IMR-90 (cell line): ENCODE measurements around the gene GALNT3. TPM values are rescaled to one million over a fixed set of nuclear protein-coding genes. Genes with fewer than 3 reads are reported as not detected.

Experiments
- ATAC-seq: fragments of 200-7000 bp; cut with Tn5 transposase; 2 replicates; pipeline ENCODE4 v1.9.1; 2020; ENCODE audit warnings: low read depth, mild to moderate bottlenecking, moderate library complexity
- BruUV-seq: library from RNA; stranded (reverse); fragments of 400-500 nt; replicated peaks from 2 replicates; lab custom pipeline; 2021; lab: Mats Ljungman, UMichigan
- CTCF ChIA-PET: fragments of 300-600 bp; formaldehyde crosslinking; extraction: SDS; loops from one replicate; lab custom pipeline; 2021; ENCODE audit warnings: antibody characterized with exemption; lab: Yijun Ruan, JAX
- POLR2A ChIA-PET: fragments of 300-600 bp; sonication (Branson Sonifier 250); formaldehyde crosslinking; loops from one replicate; lab custom pipeline; 2022; ENCODE audit warnings: antibody characterized with exemption; ENCODE audit not compliant: unreplicated experiment; lab: Charles Lee
- DNase-seq: peaks from one replicate; pipeline ENCODE4 v3.0.0; 2013
- H2AFZ ChIP-seq: replicated peaks from 2 replicates; pipeline ENCODE3; 2013; ENCODE audit warnings: low read length, mild to moderate bottlenecking; ENCODE audit not compliant: poor library complexity
- H2AK5ac ChIP-seq: 2 replicates; pipeline ENCODE4 v1.6.1; 2013; ENCODE audit warnings: low read depth, low read length, inconsistent platforms
- H2AK9ac ChIP-seq: replicated peaks from 2 replicates; pipeline ENCODE3; 2013; ENCODE audit warnings: mild to moderate bottlenecking, low read depth, low read length, moderate library complexity; ENCODE audit not compliant: poor library complexity
- H2BK120ac ChIP-seq: 2 replicates; pipeline ENCODE4 v1.6.1; 2013; ENCODE audit warnings: low read depth, low read length, inconsistent platforms
- H2BK15ac ChIP-seq: 3 replicates; pipeline ENCODE4 v1.6.1; 2013; ENCODE audit warnings: low read depth, low read length, inconsistent platforms
- H2BK20ac ChIP-seq: 2 replicates; pipeline ENCODE4 v1.6.1; 2013; ENCODE audit warnings: low read depth, mild to moderate bottlenecking, inconsistent platforms, low read length, moderate library complexity
- H2BK5ac ChIP-seq: 2 replicates; pipeline ENCODE4 v1.6.1; 2013; ENCODE audit warnings: mild to moderate bottlenecking, low read depth, low read length, inconsistent platforms; ENCODE audit not compliant: poor library complexity, severe bottlenecking
- H3K14ac ChIP-seq: replicated peaks from 2 replicates; pipeline ENCODE4 v1.6.1; 2013; ENCODE audit warnings: low read depth, low read length, inconsistent platforms
- H3K18ac ChIP-seq: 2 replicates; pipeline ENCODE4 v1.6.1; 2013; ENCODE audit warnings: low read depth, low read length, control low read depth
- H3K23ac ChIP-seq: 2 replicates; pipeline ENCODE4 v1.6.1; 2013; ENCODE audit warnings: low read depth, low read length, inconsistent platforms
- H3K27ac ChIP-seq: 2 replicates; pipeline ENCODE4 v1.5.1; 2013; ENCODE audit warnings: mild to moderate bottlenecking, control low read depth, low read length; ENCODE audit not compliant: insufficient read depth
- H3K27me3 ChIP-seq: 2 replicates; pipeline ENCODE4 v1.6.1; 2013; ENCODE audit warnings: low read length; ENCODE audit not compliant: control insufficient read depth, insufficient read depth
- H3K36me3 ChIP-seq: 2 replicates; pipeline ENCODE4 v1.6.1; 2013; ENCODE audit warnings: low read length, mixed read lengths; ENCODE audit not compliant: control insufficient read depth, insufficient read depth
- H3K4ac ChIP-seq: 2 replicates; pipeline ENCODE4 v1.6.1; 2013; ENCODE audit warnings: low read depth, low read length, inconsistent platforms
- H3K4me1 ChIP-seq: 2 replicates; pipeline ENCODE4 v1.6.1; 2013; ENCODE audit warnings: low read length, mixed read lengths; ENCODE audit not compliant: control insufficient read depth, insufficient read depth
- H3K4me2 ChIP-seq: 2 replicates; pipeline ENCODE4 v1.6.1; 2013; ENCODE audit warnings: low read depth, mild to moderate bottlenecking, control low read depth, low read length, moderate library complexity
- H3K4me3 ChIP-seq: 2 replicates; pipeline ENCODE4 v1.5.1; 2013; ENCODE audit warnings: low read depth, mild to moderate bottlenecking, control low read depth, low read length, moderate library complexity; ENCODE audit not compliant: insufficient read depth
- H3K56ac ChIP-seq: 2 replicates; pipeline ENCODE4 v1.6.1; 2013; ENCODE audit warnings: low read length, inconsistent platforms; ENCODE audit not compliant: insufficient read depth; ENCODE audit errors: extremely low read depth
- H3K79me1 ChIP-seq, 2 experiments: 2 replicates each; pipeline ENCODE4 v1.6.1; 2013; ENCODE audit warnings: low read length in 2 of 2, inconsistent platforms in 1 of 2, low read depth in 1 of 2
- H3K9ac ChIP-seq: 2 replicates; pipeline ENCODE4 v1.6.1; 2013; ENCODE audit warnings: low read depth, low read length, control low read depth
- H3K9me1 ChIP-seq: 2 replicates; pipeline ENCODE4 v1.6.1; 2013; ENCODE audit warnings: low read length, inconsistent platforms; ENCODE audit not compliant: insufficient read depth
- H3K9me3 ChIP-seq: 2 replicates; pipeline ENCODE4 v1.6.1; 2013; ENCODE audit warnings: low read length; ENCODE audit not compliant: control insufficient read depth, insufficient read depth
- H4K20me1 ChIP-seq: 2 replicates; pipeline ENCODE4 v1.6.1; 2013; ENCODE audit warnings: low read length, inconsistent platforms; ENCODE audit not compliant: insufficient read depth
- H4K5ac ChIP-seq: 2 replicates; pipeline ENCODE4 v1.6.1; 2013; ENCODE audit warnings: mild to moderate bottlenecking, low read depth, low read length, control low read depth
- H4K8ac ChIP-seq, 2 experiments: 2 replicates each; pipeline ENCODE4 v1.6.1; 2013; ENCODE audit warnings: low read depth in 2 of 2, low read length in 2 of 2, control low read depth in 1 of 2, inconsistent platforms in 1 of 2
- H4K91ac ChIP-seq: 2 replicates; pipeline ENCODE4 v1.6.1; 2013; ENCODE audit warnings: low read depth, low read length, inconsistent platforms; ENCODE audit not compliant: insufficient read depth
- BHLHE40 ChIP-seq: fragments of 150-350 bp; IDR thresholded peaks from 2 replicates; pipeline ENCODE4 v1.6.1; 2016; ENCODE audit warnings: mild to moderate bottlenecking, low read depth, low read length
- CEBPB ChIP-seq: IDR thresholded peaks from 2 replicates; pipeline ENCODE4 v1.6.1; 2012; ENCODE audit warnings: low read depth, low read length, improper control_type of control experiment
- CHD1 ChIP-seq: IDR thresholded peaks from 2 replicates; pipeline ENCODE4 v1.6.1; 2012; ENCODE audit warnings: low read depth, low read length, improper control_type of control experiment
- CTCF ChIP-seq: conservative IDR thresholded peaks from 2 replicates; pipeline ENCODE4 v1.5.1; 2012; ENCODE audit warnings: mild to moderate bottlenecking, low read depth, low read length, improper control_type of control experiment
- ELK1 ChIP-seq: fragments of 150-350 bp; IDR thresholded peaks from 2 replicates; pipeline ENCODE4 v1.6.1; 2016; ENCODE audit warnings: low read depth, mild to moderate bottlenecking, low read length, moderate library complexity, borderline replicate concordance
- MAZ ChIP-seq: IDR thresholded peaks from 2 replicates; pipeline ENCODE4 v1.6.1; 2012; ENCODE audit warnings: low read depth, mild to moderate bottlenecking, low read length, improper control_type of control experiment, moderate library complexity, borderline replicate concordance
- MXI1 ChIP-seq: IDR thresholded peaks from 2 replicates; pipeline ENCODE4 v1.6.1; 2012; ENCODE audit warnings: low read depth, mild to moderate bottlenecking, low read length, moderate library complexity, borderline replicate concordance
- NFE2L2 ChIP-seq: fragments of 150-350 bp; IDR thresholded peaks from 2 replicates; pipeline ENCODE4 v1.6.1; 2016; ENCODE audit warnings: low read depth, mild to moderate bottlenecking, low read length
- RFX5 ChIP-seq: IDR thresholded peaks from 2 replicates; pipeline ENCODE4 v1.8.0; 2012; ENCODE audit warnings: low read depth, mild to moderate bottlenecking, low read length, moderate library complexity
- SMC3 ChIP-seq: fragments of 150-350 bp; IDR thresholded peaks from 2 replicates; pipeline ENCODE4 v1.6.1; 2016; ENCODE audit warnings: low read depth, mild to moderate bottlenecking, antibody characterized with exemption, low read length, moderate library complexity
- USF2 ChIP-seq: fragments of 150-350 bp; IDR thresholded peaks from 2 replicates; pipeline ENCODE4 v1.6.1; 2017; ENCODE audit warnings: mild to moderate bottlenecking, antibody characterized with exemption, low read length, low read depth
- dilution Hi-C: fragments of 300-500 bp; cut with HindIII; formaldehyde crosslinking; loops from one replicate; pipeline ENCODE4 v1.14.3; 2018; ENCODE audit warnings: low sequenced_read_pairs; ENCODE audit not compliant: unreplicated experiment
- in situ Hi-C: fragments of 300-500 bp; cut with MboI; formaldehyde crosslinking; loops from 3 replicates; pipeline ENCODE4 v1.14.3; 2019; ENCODE audit warnings: low sequenced_read_pairs, inconsistent platforms, mixed read lengths
- intact Hi-C: fragments of 100-400 bp; cut with micrococcal nuclease; formaldehyde crosslinking; loops from 2 replicates; pipeline ENCODE4 v1.10.0; 2022
- polyA plus RNA-seq, 3 experiments: library from polyadenylated mRNA; depleted of rRNA; stranded (reverse); fragments of >200 nt; gene quantifications; 2 replicates each; pipeline ENCODE4 v1.2.3, GENCODE V29; 2012; ENCODE audit warnings: low replicate concordance in 1 of 3
- total RNA-seq: library from RNA; depleted of rRNA; stranded (reverse); fragments of >200 nt; gene quantifications from 2 replicates; pipeline ENCODE4 v1.2.3, GENCODE V29; 2012

The GALNT3 gene
- total and polyA plus RNA-seq, 2 of the 4 experiments (the other 2 are of a cell fraction) = 1.1 to 2.0 TPM

- Histone ChIP-seq H3K14ac (0 out of 2 replicates have a peak overlapping the region, but pooled peaks have one; percentile 10), H3K4me1 (peaks cover 3% of the 10 kb centered on the region; the same call in 1 of the 2 replicates), H4K5ac (no peak overlapping the region), H3K56ac (no peak overlapping the region), H2BK5ac (peak overlapping the region; percentile 31), H3K4ac (no peak overlapping the region), H2AK5ac (no peak overlapping the region), H3K9me1 (peaks cover 5% of the 10 kb centered on the region; the same call in 1 of the 2 replicates), H4K8ac (no peak overlapping the region), H2AFZ (no peak overlapping the region), H3K4me2 (peak overlapping the region; percentile 2; the same call in 1 of the 2 replicates), H4K91ac (no peak overlapping the region), H2AK9ac (no peak overlapping the region), H3K18ac (no peak overlapping the region), H3K27me3 (no peaks in the 10 kb centered on the region), H2BK15ac (no peak overlapping the region), H3K27ac (no peak overlapping the region), H3K79me1 (no peaks in the 10 kb centered on the region), H3K36me3 (no peaks in the 10 kb centered on the region), H2BK20ac (no peak overlapping the region), H3K9me3 (no peaks in the 10 kb centered on the region), H2BK120ac (peak overlapping the region; percentile 21; the same call in 1 of the 2 replicates), H4K20me1 (no peaks in the 10 kb centered on the region), H3K23ac (no peak overlapping the region), H3K9ac (no peak overlapping the region), H3K4me3 (no peak overlapping the region)
- dilution Hi-C loops = no loop called here
- TF ChIP-seq CEBPB (no peak), MXI1 (no peak), CHD1 (no peak), RFX5 (no peak), SMC3 (no peak), ELK1 (no peak), USF2 (no peak), CTCF (no peak), BHLHE40 (no peak), MAZ (no peak), NFE2L2 (no peak)
- ChIA-PET POLR2A (interaction anchor here (1.0 kb wide), 1 partner anchor 20 kb away, joined by 4 read pairs; no protein-coding TSS in a partner anchor), CTCF (no interaction called here)
- intact Hi-C loops = no loop called here
- ATAC-seq = peak; percentile 63
- in situ Hi-C loops = no loop called here
- BruUV-seq = no TSS peak
- peak; percentile 75 for DNase-seq
These were observed 73.5 kb downstream of the GALNT3 start for GRCh38 chr2:165720511-165720910.
